GM19239 (cell line): Measurements from ENCODE around the gene IGSF9B.

Source experiments
- DNase-seq: peaks from one replicate; pipeline ENCODE4 v3.0.0; 2011; ENCODE audit warnings: low spot score; ENCODE audit not compliant: insufficient read length
- FAIRE-seq: peaks from 2 replicates; lab custom pipeline; 2011; peaks lifted over from hg19 to GRCh38; lab: Jason Lieb, UNC

Gene IGSF9B

DNA sequence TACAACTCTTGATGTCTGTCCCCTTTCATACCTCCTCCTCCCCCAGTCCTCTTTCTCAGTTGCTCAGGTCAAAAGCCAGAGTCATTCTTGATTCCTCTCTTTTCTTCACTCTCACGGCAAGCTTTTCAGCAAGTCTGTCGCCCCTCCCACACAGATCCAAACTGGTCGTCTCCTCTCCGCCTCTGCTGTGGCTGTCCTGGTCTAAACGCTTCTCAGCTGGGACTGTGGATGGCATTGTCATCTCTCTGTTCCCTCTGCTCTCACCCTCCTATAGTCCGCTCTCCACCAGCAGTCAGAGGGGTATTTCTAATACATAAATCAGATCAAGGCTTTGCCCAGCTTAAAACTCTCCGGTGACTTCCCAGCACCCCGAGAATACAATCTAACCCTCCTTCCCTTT, 64.6 kb downstream of the IGSF9B start:
- FAIRE-seq (no peak), DNase-seq (no peak)

DNA sequence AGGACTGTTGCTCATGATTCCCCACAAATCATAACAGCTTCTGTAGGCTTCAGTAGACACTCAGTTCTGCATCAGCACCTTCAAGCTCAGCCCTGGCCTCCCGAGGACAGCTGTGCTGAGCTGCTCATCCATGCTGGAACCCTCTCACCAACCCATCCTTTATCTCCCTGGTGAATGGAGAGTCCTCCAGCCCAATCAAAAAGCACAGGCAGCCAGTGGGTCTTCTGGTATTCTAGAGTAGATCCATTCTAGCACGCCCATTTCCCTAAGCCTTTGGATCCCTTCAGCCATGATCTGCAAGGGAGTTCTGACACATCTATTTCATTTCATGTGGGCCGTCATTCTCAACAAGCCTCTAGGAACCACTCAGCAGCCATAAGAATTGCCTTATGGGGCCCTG, 66.9 kb downstream of the IGSF9B start:
- no peak for FAIRE-seq
- DNase-seq: no peak

DNA sequence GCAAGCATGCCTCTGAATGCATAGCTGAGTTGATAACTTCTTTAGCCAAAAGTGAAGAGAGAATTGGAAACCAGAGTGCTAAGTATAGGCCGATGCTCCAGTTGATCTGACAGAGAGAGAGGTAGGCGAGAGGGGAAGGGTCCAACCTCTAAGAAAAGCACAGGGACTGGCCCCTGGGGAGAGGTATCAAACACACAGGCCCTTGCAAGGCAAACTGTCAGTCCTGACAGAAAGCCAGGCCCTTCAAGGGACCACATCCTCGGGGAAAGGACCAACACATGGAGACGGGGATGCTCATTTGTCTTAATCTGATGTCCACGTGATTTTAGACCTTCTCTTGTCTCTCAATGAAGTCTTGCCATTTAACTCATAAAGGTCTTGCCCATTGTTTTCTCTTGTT, 67.6 kb downstream of the IGSF9B start:
- FAIRE-seq: no peak
- DNase-seq: no peak

DNA sequence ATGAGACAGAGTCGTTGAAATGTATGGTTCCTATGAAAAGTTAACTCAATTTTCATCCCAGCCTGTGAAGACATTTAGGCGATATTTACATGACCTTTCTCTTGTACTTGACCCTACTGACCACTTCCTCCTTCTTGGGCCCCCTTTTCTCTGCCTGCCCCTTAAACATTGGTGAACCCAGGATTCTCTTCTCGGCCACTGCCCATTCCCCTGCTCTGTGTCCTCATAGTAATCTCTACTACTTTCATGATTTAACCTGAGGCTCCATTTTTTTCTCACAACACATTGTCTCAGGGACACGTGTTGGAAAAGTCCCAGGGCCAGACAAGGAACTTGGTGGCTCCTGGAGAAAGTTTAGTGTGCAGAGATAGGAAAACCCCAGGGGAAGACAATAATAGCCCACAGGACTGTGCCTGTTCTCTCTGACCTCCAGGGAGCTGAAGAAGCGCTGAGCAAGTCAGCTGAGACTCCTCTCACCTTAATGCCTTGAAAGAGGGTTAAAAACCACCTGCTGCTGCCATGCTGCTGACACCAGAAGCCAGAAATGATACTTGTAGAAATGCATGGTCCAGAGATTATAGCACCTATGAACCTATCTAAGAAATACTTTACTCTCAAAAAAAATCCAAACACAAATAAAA, 69.0 kb downstream of the IGSF9B start:
- FAIRE-seq (no peak), DNase-seq (no peak)

DNA sequence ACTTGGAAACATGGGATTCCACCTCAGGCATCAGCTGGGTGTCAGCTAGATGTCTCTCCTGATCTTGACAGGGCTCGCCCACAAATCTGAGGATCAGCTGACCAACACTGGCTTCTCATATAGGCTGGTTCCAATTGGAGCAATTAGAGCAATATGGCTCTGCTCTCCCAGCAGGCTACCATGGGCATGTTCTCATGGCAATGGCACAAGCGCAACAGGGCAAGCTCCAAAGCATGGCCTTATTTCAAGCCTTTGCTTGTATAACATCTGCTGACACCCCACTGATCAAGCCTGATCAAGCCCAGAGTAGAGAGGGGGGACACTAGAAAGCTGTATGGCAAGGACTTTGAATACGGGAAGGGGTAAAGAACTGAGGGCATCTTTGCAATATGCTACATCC, 70.7 kb downstream of the IGSF9B start:
- DNase-seq (no peak), FAIRE-seq (no peak)

DNA sequence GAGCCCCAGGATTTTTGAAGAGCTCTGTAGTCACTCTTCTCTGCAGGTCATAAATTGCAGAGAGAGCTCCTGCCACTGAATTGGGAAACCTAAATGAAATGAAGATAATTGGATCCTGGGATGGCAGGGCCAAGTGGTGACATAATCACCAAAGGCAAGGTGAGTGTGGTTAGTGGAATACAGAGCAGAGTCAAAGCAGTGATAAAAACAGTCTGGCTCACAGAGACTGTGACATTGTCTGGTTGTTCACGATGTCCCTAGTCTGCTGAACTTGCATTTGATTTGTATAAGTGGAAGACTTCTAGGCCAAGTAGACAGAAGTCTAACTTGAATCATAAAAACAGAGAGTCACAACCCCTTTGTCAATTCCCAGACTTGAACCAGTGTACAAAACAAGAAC, 84.6 kb downstream of the IGSF9B start:
- DNase-seq (no peak), FAIRE-seq (no peak)

DNA sequence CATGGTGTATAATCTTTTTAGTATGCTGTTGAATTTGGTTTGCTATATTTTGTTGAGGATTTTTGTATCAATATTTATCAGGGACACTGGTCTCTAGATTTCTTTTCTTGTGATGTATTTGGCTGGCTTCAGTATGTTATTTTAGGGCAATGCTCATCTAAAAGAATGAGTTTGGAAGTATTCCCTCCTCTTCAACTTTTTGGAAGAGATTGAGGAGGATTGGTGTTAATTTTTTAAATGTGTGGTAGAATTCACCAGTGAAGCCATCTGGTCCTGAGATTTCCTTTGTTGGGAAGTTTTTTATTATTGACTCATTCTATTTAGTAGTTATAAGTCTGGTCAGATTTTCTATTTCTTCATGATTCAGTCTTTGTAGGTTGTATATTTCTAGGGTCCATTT, 89.3 kb downstream of the IGSF9B start:
- DNase-seq (no peak), FAIRE-seq (no peak)

DNA sequence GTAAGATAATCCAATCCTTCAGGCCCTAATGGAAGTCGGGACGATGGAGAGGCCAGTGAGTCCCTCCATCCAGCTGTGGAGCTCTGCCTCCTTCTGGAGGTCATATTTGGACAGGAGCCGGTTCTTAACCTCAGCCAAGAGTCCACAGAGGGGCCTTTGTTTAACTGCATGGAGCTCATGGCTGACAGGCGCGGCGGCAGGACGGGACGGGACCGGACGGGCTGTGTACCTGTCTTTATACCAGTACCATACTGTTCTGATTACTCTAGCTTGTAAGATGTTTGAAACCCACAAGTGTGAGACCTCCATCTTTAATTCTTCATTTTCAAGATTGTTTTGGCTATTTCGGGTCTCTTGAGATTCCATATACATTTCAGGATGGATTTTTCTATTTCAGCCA, 91.3 kb downstream of the IGSF9B start:
- no peak for FAIRE-seq
- no peak for DNase-seq

DNA sequence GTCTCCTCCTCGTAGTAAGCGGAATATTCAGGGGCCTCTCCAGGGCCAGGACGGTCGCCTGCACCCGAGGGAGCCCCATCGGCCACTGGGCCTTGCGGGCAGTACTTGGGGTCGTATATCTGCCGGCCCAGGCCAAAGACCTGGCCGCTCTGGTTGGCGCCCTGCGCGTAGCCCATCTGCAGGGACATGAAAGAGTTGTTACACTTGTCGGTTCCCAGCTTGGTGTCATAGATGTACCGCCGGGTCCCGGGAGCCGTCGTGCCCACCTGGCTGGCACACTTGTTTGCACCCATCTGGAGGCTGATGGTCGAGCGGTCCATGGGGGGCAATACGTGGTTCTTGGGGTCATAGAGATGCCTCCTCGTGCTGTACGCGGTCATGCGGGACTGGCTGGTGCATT, 92.0 kb downstream of the IGSF9B start:
- no peak for DNase-seq
- FAIRE-seq: no peak

DNA sequence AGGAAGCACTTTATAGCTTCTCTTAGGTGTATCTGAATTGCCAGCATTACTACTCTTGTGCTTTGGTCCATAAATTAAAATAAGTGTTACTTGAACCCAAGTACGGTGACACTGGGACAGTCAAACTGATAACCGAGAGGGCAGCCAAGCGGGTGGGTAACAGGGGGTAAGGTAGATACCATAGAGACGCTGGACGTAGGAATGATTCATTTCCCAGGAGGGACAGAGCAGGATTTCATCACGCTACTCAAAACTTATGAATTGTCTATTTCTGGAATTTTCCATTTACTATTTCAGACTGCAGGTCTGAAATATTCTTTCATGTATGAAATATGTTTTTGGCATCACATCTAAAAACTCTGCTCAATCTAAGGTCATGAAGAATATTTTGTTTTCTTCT, 96.6 kb downstream of the IGSF9B start:
- DNase-seq: no peak
- no peak for FAIRE-seq
